Measurements from ENCODE around the gene MCOLN1.

The MCOLN1 gene

GRCh38 chr19:7542556-7543348, 20.3 kb downstream of the MCOLN1 start:
- no peak for DNase-seq (ENCODE audit: low read depth, low spot score)
- TF ChIP-seq CTCF (IDR thresholded peaks at IDR 0.05; ENCODE audit: low read depth, low read length), result no peak
- no peak overlapping the region for H3K4me3 ChIP-seq (ENCODE audit: low read depth, low read length)
- in situ Hi-C loops (cut with HindIII; ENCODE audit: low sequenced_read_pairs), result no loop called here

- TF ChIP-seq CTCF (IDR thresholded peaks at IDR 0.05; ENCODE audit: low read depth, low read length), result no peak
- in situ Hi-C loops (cut with HindIII; ENCODE audit: low sequenced_read_pairs), result no loop called here
- no peak for DNase-seq (ENCODE audit: low read depth, low spot score)
- H3K4me3 ChIP-seq (ENCODE audit: low read depth, low read length), result no peak overlapping the region
Observed at GRCh38 chr19:7544626-7545025, 22.2 kb downstream of the MCOLN1 start.

GRCh38 chr19:7545300-7545699, 22.9 kb downstream of the MCOLN1 start:
- in situ Hi-C loops (cut with HindIII; ENCODE audit: low sequenced_read_pairs), result no loop called here
- no peak overlapping the region for H3K4me3 ChIP-seq (ENCODE audit: low read depth, low read length)
- DNase-seq (ENCODE audit: low read depth, low spot score), result no peak
- no peak for TF ChIP-seq CTCF (IDR thresholded peaks at IDR 0.05; ENCODE audit: low read depth, low read length)

GRCh38 chr19:7545904-7546303, 23.5 kb downstream of the MCOLN1 start:
- no peak overlapping the region for H3K4me3 ChIP-seq (ENCODE audit: low read depth, low read length)
- no peak for TF ChIP-seq CTCF (IDR thresholded peaks at IDR 0.05; ENCODE audit: low read depth, low read length)
- in situ Hi-C loops (cut with HindIII; ENCODE audit: low sequenced_read_pairs), result no loop called here
- no peak for DNase-seq (ENCODE audit: low read depth, low spot score)

GRCh38 chr19:7547159-7547558, 24.7 kb downstream of the MCOLN1 start:
- DNase-seq (ENCODE audit: low read depth, low spot score), result no peak
- in situ Hi-C loops (cut with HindIII; ENCODE audit: low sequenced_read_pairs), result no loop called here
- no peak for TF ChIP-seq CTCF (IDR thresholded peaks at IDR 0.05; ENCODE audit: low read depth, low read length)
- no peak overlapping the region for H3K4me3 ChIP-seq (ENCODE audit: low read depth, low read length)

- in situ Hi-C loops (cut with HindIII; ENCODE audit: low sequenced_read_pairs), result no loop called here
Observed at GRCh38 chr19:7549429-7550148, 27.2 kb downstream of the MCOLN1 start.

More at GRCh38 chr19:7549429-7550148, 27.2 kb downstream of the MCOLN1 start:
- no peak overlapping the region for H3K4me3 ChIP-seq (ENCODE audit: low read depth, low read length)
- no peak for DNase-seq (ENCODE audit: low read depth, low spot score)
- TF ChIP-seq CTCF (IDR thresholded peaks at IDR 0.05; ENCODE audit: low read depth, low read length), result no peak

Data from astrocyte of the spinal cord (primary cell).